ENCODE measurements around the gene TMEM158.

Gene TMEM158

GRCh38 chr3:45199837-45200648, 26.0 kb downstream of the TMEM158 start:
- no peak for DNase-seq (ENCODE audit: low spot score)

- DNase-seq (ENCODE audit: low spot score) = no peak
Observed at GRCh38 chr3:45198264-45199260, 27.5 kb downstream of the TMEM158 start.

GRCh38 chr3:45194791-45195190, 31.3 kb downstream of the TMEM158 start:
- DNase-seq (ENCODE audit: low spot score) = no peak

GRCh38 chr3:45191924-45192417, 34.1 kb downstream of the TMEM158 start:
- no peak for DNase-seq (ENCODE audit: low spot score)

GRCh38 chr3:45191424-45191823, 34.7 kb downstream of the TMEM158 start:
- no peak for DNase-seq (ENCODE audit: low spot score)

GRCh38 chr3:45188719-45189659, 37.1 kb downstream of the TMEM158 start:
- no peak for DNase-seq (ENCODE audit: low spot score)

GRCh38 chr3:45187694-45188141, 38.4 kb downstream of the TMEM158 start:
- no peak for DNase-seq (ENCODE audit: low spot score)

GRCh38 chr3:45186871-45187270, 39.2 kb downstream of the TMEM158 start:
- DNase-seq (ENCODE audit: low spot score) = no peak

GRCh38 chr3:45185461-45185860, 40.6 kb downstream of the TMEM158 start:
- no peak for DNase-seq (ENCODE audit: low spot score)

GRCh38 chr3:45185052-45185451, 41.0 kb downstream of the TMEM158 start:
- DNase-seq (ENCODE audit: low spot score) = no peak

GRCh38 chr3:45183872-45184262, 42.2 kb downstream of the TMEM158 start:
- DNase-seq (ENCODE audit: low spot score) = no peak

- DNase-seq (ENCODE audit: low spot score) = no peak
Observed at GRCh38 chr3:45182915-45183871, 42.9 kb downstream of the TMEM158 start.

- DNase-seq (ENCODE audit: low spot score) = no peak
Observed at GRCh38 chr3:45181496-45181895, 44.6 kb downstream of the TMEM158 start.

- no peak for DNase-seq (ENCODE audit: low spot score)
Observed at GRCh38 chr3:45180899-45181298, 45.2 kb downstream of the TMEM158 start.

- no peak for DNase-seq (ENCODE audit: low spot score)
Observed at GRCh38 chr3:45180051-45180450, 46.0 kb downstream of the TMEM158 start.

- DNase-seq (ENCODE audit: low spot score) = no peak
Observed at GRCh38 chr3:45179163-45179562, 46.9 kb downstream of the TMEM158 start.

GRCh38 chr3:45178183-45179023, 47.7 kb downstream of the TMEM158 start:
- DNase-seq (ENCODE audit: low spot score) = no peak

GRCh38 chr3:45176912-45177311, 49.2 kb downstream of the TMEM158 start:
- no peak for DNase-seq (ENCODE audit: low spot score)

Measured in hematopoietic multipotent progenitor cell treated with erythropoietin and hydrocortisone succinate and interleukin-3 and kit ligand, for 15 days (in vitro differentiated cells).